Astrocyte (in vitro differentiated cells and primary cell): ENCODE results near the gene GUCY2C. TPM values are rescaled to one million over a fixed set of nuclear protein-coding genes. Genes with fewer than 3 reads are reported as not detected.

Source experiments
- DNase-seq: peaks from one replicate; pipeline ENCODE4 v3.0.0-alpha.2; 2010; ENCODE audit warnings: low read depth
- FAIRE-seq: peaks from 2 replicates; lab custom pipeline; 2011; peaks lifted over from hg19 to GRCh38; lab: Jason Lieb, UNC
- H2AFZ ChIP-seq: 2 replicates; pipeline ENCODE4 v1.6.0; 2012; ENCODE audit warnings: low read depth, low read length, inconsistent platforms
- H3K27ac ChIP-seq: 2 replicates; pipeline ENCODE4 v1.5.1; 2011; ENCODE audit warnings: low read depth, low read length, inconsistent platforms
- H3K27me3 ChIP-seq: 2 replicates; pipeline ENCODE4 v1.6.0; 2011; ENCODE audit warnings: low read length, inconsistent platforms; ENCODE audit not compliant: insufficient read depth
- H3K36me3 ChIP-seq: 2 replicates; pipeline ENCODE4 v1.5.1; 2011; ENCODE audit warnings: low read length, inconsistent platforms; ENCODE audit not compliant: insufficient read depth
- H3K4me1 ChIP-seq: 2 replicates; pipeline ENCODE4 v1.5.1; 2011; ENCODE audit warnings: low read length, inconsistent platforms; ENCODE audit not compliant: insufficient read depth
- H3K4me2 ChIP-seq: 2 replicates; pipeline ENCODE4 v1.6.0; 2012; ENCODE audit warnings: low read length, inconsistent platforms
- H3K4me3 ChIP-seq: 2 replicates; pipeline ENCODE4 v1.5.1; 2011; ENCODE audit warnings: low read depth, mild to moderate bottlenecking, low read length, inconsistent platforms; ENCODE audit not compliant: insufficient read depth
- H3K79me2 ChIP-seq: 2 replicates; pipeline ENCODE4 v1.6.0; 2012; ENCODE audit warnings: mild to moderate bottlenecking, low read length, inconsistent platforms; ENCODE audit not compliant: insufficient read depth
- H3K9ac ChIP-seq: 2 replicates; pipeline ENCODE4 v1.6.0; 2012; ENCODE audit warnings: mild to moderate bottlenecking, low read length, inconsistent platforms
- H3K9me3 ChIP-seq: 2 replicates; pipeline ENCODE4 v1.5.1; 2012; ENCODE audit warnings: low read depth, mild to moderate bottlenecking, low read length, inconsistent platforms; ENCODE audit not compliant: insufficient read depth
- H4K20me1 ChIP-seq: 2 replicates; pipeline ENCODE4 v1.6.0; 2012; ENCODE audit warnings: low read length, inconsistent platforms; ENCODE audit not compliant: insufficient read depth
- H3K27ac Mint-ChIP-seq: one replicate; pipeline ENCODE4 v1.8.0; 2021; ENCODE audit warnings: mild to moderate bottlenecking, mixed read lengths; ENCODE audit not compliant: unreplicated experiment
- H3K27me3 Mint-ChIP-seq: one replicate; pipeline ENCODE4 v1.8.0; 2021; ENCODE audit warnings: low read depth, mixed read lengths; ENCODE audit not compliant: unreplicated experiment
- H3K36me3 Mint-ChIP-seq: one replicate; pipeline ENCODE4 v1.8.0; 2021; ENCODE audit warnings: low read depth, mixed read lengths; ENCODE audit not compliant: unreplicated experiment
- H3K4me1 Mint-ChIP-seq: one replicate; pipeline ENCODE4 v1.8.0; 2021; ENCODE audit warnings: low read depth, mixed read lengths; ENCODE audit not compliant: unreplicated experiment
- H3K4me3 Mint-ChIP-seq: one replicate; pipeline ENCODE4 v1.8.0; 2021; ENCODE audit warnings: mild to moderate bottlenecking, moderate library complexity, mixed read lengths; ENCODE audit not compliant: unreplicated experiment
- H3K9me3 Mint-ChIP-seq: one replicate; pipeline ENCODE4 v1.8.0; 2021; ENCODE audit warnings: mild to moderate bottlenecking, mixed read lengths; ENCODE audit not compliant: unreplicated experiment
- EZH2 ChIP-seq: IDR thresholded peaks from 2 replicates; pipeline ENCODE4 v1.6.1; 2012; ENCODE audit warnings: mild to moderate bottlenecking, low read length, inconsistent platforms; ENCODE audit not compliant: insufficient read depth
- total RNA-seq: library from RNA; stranded (reverse); gene quantifications from 2 replicates; pipeline ENCODE4 v1.2.1, GENCODE V29; 2021
- TF ChIP-seq, protein P1 (sequence below): IDR thresholded peaks from 2 replicates; pipeline ENCODE4 v1.5.1; 2011; ENCODE audit warnings: low read depth, mild to moderate bottlenecking, inconsistent platforms, low read length, moderate library complexity; ENCODE audit not compliant: insufficient read depth

GUCY2C gene
- total RNA-seq, 1 donor from 2014 or later, result 0.09 TPM

DNA sequence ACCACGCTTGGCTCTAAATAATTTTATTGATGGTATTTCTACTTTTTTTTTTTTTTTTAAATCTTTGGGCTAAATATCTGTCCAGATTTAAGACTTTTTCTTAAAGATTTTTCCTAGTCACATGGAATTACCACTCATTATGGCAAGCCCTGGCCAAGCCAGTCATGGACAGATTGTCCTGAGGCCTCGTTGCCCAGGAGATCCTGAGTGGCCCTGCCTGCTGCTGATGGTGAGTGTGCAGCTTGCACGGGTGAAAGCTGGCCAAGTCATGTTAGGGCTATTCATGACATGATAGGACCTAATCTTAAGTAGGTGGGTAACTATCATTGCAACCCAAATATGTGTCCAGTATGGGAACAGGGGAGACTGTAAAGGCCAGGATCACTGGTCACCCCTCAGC, 27.8 kb downstream of the GUCY2C start:
- Histone ChIP-seq H3K9ac (no peak overlapping the region), H3K79me2 (no peaks in the 10 kb centered on the region), H4K20me1 (no peaks in the 10 kb centered on the region), H3K4me2 (no peak overlapping the region), H2AFZ (no peak overlapping the region), H3K4me1 (no peaks in the 10 kb centered on the region), H3K27me3 (no peaks in the 10 kb centered on the region), H3K9me3 (no peaks in the 10 kb centered on the region), H3K36me3 (no peaks in the 10 kb centered on the region), H3K27ac (no peak overlapping the region), H3K4me3 (no peak overlapping the region)
- FAIRE-seq, result no peak
- DNase-seq, result no peak
- no peaks in the 10 kb centered on the region for H3K27me3 Mint-ChIP-seq
- no peak for TF ChIP-seq EZH2
- TF ChIP-seq, protein P1, sequence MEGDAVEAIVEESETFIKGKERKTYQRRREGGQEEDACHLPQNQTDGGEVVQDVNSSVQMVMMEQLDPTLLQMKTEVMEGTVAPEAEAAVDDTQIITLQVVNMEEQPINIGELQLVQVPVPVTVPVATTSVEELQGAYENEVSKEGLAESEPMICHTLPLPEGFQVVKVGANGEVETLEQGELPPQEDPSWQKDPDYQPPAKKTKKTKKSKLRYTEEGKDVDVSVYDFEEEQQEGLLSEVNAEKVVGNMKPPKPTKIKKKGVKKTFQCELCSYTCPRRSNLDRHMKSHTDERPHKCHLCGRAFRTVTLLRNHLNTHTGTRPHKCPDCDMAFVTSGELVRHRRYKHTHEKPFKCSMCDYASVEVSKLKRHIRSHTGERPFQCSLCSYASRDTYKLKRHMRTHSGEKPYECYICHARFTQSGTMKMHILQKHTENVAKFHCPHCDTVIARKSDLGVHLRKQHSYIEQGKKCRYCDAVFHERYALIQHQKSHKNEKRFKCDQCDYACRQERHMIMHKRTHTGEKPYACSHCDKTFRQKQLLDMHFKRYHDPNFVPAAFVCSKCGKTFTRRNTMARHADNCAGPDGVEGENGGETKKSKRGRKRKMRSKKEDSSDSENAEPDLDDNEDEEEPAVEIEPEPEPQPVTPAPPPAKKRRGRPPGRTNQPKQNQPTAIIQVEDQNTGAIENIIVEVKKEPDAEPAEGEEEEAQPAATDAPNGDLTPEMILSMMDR, result no peak
- H3K9me3 Mint-ChIP-seq, result peaks cover 2% of the 10 kb centered on the region
- H3K27ac Mint-ChIP-seq, result no peak overlapping the region
- no peak overlapping the region for H3K4me3 Mint-ChIP-seq
- no peaks in the 10 kb centered on the region for H3K4me1 Mint-ChIP-seq
- no peaks in the 10 kb centered on the region for H3K36me3 Mint-ChIP-seq

DNA sequence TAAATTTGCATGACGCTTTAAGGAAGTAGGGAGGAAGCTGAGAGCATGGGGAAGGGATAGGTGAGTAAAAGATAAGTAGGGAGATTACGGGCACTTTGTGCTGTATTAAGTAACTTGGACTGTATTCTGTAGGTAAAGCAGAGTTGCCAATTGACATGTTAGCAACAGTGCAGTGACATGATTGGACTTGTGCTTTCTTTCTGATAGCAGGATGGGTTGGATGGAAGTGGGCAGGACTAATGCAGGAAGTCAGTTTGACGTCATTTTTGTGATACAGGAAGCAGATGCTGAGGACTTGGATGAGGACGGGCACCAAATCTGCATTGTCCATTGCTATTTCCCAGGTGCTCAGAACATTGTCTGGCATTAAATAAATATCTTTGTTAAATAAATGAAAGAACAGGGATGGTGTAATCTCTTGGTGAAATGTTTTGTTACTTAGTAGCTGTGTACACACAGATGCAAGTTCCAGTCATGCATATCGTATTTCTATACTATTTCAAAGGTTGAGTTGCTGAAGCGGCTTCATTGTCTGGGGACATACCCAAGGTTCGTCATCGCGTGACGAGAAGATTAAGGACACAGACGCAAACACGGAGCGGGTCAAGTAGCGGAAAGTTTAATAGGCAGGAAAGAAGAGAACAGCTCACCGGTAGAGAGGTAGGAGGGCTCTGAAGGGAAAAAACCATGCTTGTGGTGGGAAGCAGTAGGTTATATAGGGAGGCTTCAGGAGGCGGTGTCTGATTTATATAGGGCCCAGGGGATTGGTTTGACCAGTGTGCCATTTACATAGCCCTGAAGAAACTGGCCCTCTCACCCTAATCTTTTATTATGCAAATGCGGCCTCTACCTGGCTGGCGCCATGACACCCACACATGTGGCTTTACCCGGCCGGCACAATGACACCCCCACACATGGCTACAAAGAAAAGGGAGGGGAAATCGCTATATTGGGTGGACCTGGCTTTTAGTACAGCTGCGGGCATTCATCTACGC, 30.7 kb downstream of the GUCY2C start:
- no peak overlapping the region for H2AFZ ChIP-seq
- no peak for FAIRE-seq

More for the DNA sequence above, 30.7 kb downstream of the GUCY2C start:
- H3K27me3 Mint-ChIP-seq, result peaks cover 2% of the 10 kb centered on the region
- Histone ChIP-seq H3K27ac (no peak overlapping the region), H3K9ac (no peak overlapping the region), H3K27me3 (no peaks in the 10 kb centered on the region), H3K36me3 (no peaks in the 10 kb centered on the region), H3K4me1 (no peaks in the 10 kb centered on the region), H4K20me1 (no peaks in the 10 kb centered on the region), H3K79me2 (no peaks in the 10 kb centered on the region), H3K4me2 (no peak overlapping the region), H3K9me3 (no peaks in the 10 kb centered on the region), H3K4me3 (no peak overlapping the region)
- no peak for TF ChIP-seq EZH2
- TF ChIP-seq, protein P1, result no peak
- no peaks in the 10 kb centered on the region for H3K9me3 Mint-ChIP-seq
- no peaks in the 10 kb centered on the region for H3K4me1 Mint-ChIP-seq
- no peaks in the 10 kb centered on the region for H3K36me3 Mint-ChIP-seq
- H3K4me3 Mint-ChIP-seq, result no peak overlapping the region
- DNase-seq, result no peak
- no peak overlapping the region for H3K27ac Mint-ChIP-seq
